HG03135 (cell line): ENCODE data around the gene MS4A8.
"Not testable (repeated sequence)": the region's sequence is repeated elsewhere in the genome, so short reads cannot be mapped to it uniquely, and the experiment has no call there.

Experiments
- ATAC-seq: cut with Tn5 transposase; IDR thresholded peaks from one replicate; pipeline ENCODE4 v1.9.1; 2021; ENCODE audit warnings: mild to moderate bottlenecking, moderate library complexity; ENCODE audit not compliant: unreplicated experiment

MS4A8 gene

DNA sequence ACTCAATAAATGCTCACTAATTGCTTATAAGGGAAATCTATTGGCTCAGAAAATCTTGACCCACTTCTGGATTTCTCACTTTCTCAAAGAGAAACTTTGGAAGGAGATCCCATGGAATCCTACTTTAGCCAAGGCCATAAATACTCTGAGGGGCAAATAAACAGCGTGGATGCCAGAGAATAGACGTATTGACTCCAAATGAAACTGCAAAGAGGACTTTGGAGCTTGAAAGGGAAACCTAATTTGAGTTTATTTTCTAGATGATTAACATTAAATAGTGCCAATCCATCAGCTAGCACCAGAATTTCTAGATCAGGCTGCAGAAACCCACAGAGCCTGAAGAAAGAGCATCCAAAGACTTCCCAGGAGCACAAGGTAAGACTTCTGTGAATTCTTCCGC, 25.0 kb downstream of the MS4A8 start, which contains the start of gene MS4A18:
TSS of gene MS4A18 (plus strand) at position 301 of the 400 bp plus-strand sequence.
- ATAC-seq: no peak

DNA sequence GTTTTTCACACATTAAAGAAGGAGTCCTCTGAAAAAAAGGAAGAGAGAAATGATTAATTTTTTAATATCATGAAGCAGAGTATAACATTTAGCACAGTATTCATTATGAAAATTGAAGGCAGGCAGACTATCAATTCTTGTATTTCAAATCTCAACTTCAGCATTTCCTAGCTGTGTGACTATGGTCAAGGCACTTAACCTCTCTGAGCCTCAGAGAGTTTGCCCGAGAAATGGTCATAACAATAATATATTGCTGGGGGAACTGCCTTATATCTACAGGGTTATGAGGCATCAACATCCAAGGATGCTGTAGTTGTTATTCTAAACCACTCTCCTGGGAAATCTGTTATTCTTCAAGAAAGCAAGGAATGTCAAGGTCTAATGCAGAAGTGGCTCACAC, 26.2 kb downstream of the MS4A8 start:
- ATAC-seq: no peak

DNA sequence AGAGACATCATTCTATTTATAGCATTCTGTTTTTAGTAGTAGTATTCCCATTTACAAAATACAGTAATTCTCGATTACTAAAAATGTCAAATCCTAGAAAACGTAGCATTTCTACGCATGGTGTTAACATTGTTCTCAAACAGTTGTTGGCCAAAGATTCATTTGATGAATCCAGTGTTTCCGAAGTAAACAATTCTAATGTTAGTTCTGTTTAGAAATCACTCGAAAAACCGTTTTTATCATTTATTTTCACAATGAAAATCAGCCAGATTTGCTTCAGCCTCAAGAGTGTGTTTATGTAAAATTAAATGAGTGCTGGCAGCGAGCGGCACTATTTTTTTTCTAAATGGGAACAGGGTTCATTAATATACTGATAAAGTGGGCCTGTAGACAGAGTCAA, 32.2 kb downstream of the MS4A8 start:
- ATAC-seq: no peak

DNA sequence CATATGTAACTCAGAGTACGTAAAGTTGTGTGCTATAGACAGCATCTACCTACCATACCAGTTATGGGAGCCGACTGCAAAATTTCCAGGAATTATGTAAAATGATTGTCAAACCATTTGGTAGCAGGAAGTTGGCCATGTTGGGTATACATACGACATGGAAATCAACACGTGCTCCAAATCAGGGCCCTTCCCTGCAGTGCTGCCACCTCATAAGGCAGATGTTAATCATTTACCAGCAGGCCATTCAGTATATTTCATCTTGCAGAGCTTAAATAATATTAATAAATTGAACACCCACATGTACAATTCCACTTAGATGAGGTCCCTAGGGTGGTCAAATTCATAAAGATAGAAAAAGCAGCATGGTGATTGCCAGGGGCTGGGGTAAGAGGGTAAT, 34.9 kb downstream of the MS4A8 start:
- no peak for ATAC-seq

DNA sequence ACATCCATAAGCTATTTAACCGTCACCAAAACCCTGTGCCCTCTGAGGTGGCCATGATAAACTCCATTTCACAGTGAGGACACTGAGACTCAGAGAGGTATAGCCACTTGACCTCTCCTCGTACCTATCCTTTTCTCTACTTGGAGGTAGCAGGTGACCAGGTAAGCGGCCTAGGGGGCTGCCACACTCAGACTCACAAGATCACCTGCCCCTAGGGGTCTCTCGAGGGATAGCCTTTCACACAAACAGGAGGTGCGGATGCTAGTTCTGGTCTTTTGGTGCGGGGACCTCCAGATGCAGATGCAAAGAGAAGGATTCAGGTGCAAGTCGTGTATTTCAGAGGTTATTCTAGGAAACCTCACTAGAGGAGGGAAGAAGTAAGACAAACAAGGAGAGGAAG, 39.7 kb downstream of the MS4A8 start:
- no peak for ATAC-seq

DNA sequence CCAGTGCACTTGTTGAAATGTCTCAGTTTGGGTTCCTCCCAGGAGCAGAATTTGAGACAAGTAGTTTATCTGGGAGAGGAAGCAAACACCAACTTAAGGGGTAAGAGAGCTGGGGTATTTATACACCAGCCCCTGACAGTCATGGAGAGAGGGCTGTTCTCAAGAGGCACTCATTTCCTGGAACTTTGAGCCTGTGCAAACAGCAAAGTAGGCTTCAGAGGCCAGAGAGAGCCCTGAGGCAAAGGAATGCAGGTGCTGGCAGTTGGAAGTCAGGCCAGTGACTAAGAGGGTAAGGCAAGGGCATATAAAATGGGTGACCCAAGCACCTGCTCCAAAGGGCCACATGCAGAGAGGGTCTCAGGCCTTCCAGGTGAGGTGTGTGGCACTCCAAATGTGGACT, 41.2 kb downstream of the MS4A8 start:
- ATAC-seq: no peak

DNA sequence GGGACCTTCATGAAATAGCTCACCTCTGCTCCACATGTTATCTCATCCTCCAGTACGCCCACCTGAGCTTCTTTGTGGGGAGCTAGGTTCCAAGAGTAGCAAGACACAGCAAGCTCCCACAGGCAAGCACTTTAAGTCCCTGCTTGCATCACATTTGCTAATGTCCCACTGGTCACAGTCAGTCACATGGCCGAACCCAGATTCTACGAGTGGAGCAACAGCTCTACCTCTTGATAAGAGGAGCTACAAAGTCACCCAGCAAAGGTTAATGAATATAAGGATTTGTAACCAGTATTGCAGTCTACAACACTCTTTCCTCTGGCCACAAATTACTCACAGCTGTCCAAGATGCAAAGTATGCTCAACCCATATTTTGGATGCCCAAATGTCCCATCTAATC, 42.0 kb downstream of the MS4A8 start:
- no peak for ATAC-seq

DNA sequence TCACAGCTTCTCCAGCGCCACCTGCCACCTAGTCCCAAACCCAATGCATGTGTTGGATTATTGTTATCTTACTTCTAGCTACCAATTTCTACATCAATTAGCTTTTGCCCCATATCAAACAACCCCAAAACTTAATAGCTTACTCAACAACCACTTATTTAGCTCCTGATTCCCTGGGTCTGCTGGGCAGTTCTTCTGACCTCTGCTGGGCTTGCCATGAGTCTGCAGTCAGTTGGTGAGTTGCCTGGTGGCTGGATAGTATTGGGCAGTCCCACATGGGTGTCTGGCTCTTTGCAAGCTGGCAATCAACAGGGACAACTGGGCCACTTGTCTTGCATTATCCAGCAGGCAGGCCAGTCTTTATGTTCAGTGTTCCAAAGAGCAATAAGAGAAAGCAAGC, 43.6 kb downstream of the MS4A8 start:
- ATAC-seq: no peak

DNA sequence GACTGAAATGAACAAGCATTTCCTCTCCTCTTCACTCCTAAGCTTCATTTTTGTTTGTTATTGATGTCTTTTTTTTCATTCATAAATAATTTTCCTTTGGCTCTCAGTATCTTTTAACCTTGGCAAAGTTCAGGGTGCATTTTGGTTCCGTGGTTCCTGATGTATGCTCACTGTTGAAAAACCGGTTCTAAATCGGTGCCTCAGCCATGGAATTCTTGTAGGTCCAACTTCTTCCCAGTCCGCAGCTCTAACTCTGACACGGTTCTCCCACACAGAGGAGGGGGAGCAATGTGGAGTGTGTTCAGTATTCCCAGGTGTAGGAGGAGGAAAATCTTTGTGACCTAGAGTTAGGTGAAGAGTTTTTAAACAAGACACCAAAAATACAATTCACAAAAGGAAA, 44.7 kb downstream of the MS4A8 start:
- ATAC-seq: no peak

DNA sequence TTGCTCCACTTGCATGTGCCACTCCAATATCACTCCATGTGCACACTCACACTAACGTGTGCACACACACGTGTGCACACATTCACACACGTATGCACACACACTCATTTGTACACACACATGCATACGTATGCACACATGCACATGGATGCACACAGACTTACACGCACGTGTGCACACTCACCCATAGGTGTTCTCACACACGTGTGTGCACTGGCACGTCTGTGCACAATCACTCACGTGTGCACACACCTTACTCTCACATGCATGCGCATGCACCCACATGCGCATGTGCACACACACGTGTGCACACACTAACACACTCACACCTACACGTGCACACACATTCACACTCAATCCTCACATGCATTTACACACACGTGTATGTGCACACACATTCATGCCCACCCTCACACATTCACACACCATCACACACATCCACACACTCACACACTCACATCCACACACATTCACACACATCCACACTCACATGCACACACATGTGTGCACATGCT, 48.0 kb downstream of the MS4A8 start:
- no peak for ATAC-seq

DNA sequence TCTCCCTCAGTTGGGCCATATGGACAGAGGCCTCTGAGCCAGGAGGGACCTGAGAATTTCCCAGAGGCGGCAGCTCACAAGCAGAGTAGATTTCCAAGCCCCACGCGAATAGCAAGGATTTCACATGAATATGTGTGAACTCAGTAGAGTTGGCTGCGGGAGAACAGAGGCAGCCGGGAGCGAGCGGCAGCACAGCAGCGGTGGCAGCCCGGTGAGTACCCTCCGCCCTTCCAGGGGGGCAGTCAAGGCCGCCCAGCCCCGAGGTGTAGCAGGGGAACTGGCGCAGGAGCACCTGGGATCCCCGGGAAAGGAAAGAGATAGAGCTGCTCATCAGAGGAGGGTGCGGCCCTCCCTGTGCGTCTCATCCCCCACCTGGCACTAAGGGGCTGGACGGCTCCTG, 48.8 kb downstream of the MS4A8 start:
- ATAC-seq: no peak

DNA sequence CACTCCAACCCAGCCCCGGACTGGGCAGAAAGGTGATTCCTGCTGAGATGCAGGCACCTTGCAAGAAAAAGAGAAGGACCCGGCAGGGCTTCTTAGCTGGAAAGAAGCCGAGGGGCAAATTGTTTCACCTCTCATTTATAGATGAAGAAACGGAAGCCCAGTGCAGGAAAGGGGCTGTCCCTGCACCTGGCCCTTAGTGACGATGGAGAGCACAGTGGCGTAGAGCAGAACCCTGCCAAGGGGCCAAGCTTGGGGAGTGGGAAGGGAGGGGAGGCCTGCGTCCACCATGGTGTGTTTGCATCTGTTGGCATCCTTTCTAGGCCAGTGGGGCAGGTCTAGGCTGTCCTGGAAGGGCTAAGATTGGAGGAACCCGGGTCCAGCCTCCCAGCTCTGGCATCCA, 49.4 kb downstream of the MS4A8 start:
- ATAC-seq: no peak

DNA sequence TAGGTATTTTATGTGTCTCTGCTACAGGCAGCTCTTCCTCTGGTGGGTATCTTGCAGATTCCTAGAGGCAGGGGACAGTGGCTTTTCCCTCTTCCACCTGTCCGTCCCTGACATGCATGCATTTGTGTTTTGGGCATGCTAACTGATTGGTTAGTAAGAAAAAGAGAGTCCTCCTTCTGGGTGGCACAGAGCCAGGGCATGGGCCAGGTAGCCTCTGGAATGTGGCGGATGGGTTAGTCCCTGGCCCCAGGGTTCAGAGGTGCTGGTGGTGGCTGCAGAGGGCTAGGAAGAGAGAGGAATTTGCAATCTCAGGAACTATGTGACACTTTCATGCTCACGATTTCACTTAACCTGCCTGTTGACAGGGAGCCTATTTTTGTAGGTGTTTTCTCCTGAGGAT, 51.5 kb downstream of the MS4A8 start:
- no peak for ATAC-seq

DNA sequence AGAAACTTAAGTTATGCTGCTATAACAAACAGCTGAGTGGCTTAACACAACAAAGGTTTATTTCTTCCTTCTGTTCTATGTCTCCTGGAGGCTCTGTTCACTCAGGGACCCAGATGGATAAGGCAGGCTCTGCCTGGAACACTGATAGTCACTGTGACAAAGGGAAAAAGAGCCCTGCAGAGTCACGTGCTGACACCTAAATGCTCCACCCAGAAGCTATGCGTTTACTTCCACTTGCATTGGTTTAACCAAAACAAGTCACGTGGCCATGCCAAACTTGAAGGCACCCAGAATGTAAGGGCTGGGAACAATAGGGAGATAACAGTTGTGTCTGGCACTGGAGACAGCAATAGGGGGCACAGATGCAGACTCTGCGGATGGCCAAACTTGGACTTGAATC, 53.9 kb downstream of the MS4A8 start:
- no peak for ATAC-seq

DNA sequence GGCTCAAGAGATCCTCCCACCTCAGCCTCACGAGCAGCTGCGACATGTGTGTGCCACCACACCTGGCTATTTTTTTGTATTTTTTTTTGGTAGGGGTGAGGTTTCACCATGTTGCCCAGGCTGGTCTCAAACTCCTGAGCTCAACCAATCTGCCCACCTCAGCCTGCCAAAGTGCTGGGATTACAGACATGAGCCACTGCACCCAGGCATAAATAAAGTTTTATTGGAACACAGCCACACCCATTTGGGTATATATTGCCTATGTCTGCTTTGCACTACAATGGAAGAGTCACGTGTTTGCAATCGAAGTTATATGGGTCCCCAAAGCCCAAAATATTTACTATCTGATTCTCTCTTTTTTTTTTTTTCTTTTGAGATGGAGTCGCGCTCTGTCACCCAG, 55.5 kb downstream of the MS4A8 start:
- ATAC-seq: no peak

DNA sequence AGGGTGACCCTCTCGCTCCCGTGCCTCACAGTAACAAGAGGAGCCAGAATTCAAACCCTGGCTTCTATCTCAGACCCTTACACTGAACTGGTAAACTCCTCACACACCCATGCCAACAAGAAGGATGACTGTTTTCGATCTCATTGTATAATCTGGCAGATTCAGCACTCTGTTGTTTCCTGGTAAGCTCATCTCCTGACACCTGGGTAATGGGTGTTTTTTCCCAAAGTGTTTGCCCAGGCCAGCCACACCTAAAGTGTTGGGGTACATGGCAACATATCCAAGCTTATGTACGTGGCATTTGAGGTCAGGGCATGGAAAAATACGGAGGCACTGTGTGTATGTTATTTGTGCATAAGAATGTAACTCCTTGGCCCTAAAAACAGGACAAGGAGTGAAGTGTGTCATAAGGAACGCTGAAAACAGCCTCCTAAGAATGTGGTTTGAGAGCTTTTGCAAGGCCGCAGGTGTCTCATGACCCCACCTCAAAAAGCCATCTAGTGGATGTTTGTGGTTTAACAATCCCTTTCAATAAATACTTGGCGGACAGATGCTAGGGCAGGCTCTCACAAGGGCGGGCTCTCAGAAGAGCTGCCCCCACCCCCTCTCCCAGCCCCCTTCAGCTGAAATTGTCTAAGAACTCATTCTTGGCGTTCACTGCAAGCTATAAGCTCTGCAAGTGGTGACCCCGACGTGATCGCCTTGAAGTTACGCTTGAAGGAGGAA, 57.1 kb downstream of the MS4A8 start, which contains the start of gene MS4A15:
TSS of gene MS4A15 (plus strand) at position 561 of the 726 bp plus-strand sequence. CDS start 6,867 bp downstream, outside the sequence.
- ATAC-seq: no peak

DNA sequence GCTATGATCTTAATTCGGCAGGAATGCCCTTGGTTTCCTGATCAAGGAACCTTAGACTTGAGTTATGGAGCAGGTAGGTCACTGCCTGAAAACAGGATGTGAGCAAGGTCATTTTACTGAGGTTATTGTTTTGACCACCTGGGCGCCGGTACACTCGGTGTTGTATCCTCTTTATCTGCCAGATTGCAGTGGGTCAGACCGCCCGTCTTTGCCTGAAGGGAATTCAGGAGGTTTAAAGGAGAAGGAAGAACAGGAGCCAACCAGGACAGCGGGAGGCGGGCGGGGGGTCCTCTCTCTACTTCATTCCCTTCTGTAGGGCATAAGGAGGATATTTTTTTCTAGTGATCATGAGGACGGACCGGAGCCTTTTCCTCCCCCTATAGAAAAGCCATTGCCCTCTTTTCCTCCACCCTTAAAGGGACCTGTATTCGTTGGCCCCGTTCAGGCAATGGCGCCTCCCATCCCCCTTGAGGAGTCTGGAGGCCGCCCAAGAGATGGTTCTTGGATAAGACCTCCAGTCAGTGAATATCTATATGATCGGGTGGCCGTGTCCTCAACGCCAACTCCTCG, 57.9 kb downstream of the MS4A8 start:
- no peak for ATAC-seq

DNA sequence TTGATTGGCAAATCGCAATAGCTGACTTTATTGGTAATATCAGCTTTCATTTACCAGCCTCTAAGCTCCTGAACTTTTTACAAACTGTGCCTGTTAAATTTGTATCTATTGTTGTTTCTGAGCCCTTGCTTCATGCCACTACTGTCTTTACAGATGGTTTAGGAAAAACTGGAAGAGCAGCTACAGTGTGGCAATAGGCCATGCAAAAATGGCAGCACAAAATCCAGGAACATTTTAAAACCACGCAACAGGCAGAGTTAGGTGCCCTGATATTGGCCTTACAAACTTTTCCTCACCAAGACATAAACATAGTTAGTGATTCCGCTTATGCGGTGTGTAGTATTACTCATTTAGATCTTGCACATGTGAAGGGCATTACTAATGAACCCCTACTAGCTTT, 59.3 kb downstream of the MS4A8 start:
- ATAC-seq: not testable (repeated sequence)

DNA sequence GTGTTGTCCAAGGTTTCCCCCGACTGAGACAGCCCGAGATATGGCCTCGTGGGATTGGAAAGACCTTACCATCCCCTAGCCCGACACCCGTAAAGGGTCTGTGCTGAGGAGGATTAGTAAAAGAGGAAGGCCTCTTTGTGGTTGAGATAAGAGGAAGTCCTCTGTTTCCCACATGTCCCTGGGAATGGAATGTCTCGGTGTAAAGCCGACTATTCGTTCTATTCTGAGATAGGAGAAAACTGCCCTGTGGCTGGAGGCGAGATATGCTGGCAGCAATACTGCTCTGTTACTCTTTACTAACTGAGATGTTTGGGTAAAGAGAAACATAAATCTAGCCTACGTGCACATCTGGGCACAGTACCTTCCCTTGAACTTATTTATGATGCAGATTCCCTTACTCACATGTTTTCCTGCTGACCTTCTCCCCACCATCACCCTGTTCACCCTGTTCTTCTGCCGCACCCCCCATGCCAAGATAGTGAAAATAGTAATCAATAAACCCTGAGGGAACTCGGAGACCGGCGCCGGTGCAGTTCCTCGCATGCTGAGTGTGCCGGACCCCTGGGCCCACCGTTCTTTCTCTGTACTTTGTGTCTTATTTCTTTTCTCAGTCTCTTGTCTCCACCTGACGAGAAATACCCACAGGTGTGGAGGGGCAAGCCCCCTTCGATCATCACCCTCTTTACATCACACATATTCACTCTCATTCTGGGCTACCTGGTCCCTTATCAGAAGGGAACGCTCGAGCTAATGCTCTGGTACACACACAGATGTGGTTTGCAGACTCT, 60.2 kb downstream of the MS4A8 start:
- ATAC-seq: not testable (repeated sequence)

DNA sequence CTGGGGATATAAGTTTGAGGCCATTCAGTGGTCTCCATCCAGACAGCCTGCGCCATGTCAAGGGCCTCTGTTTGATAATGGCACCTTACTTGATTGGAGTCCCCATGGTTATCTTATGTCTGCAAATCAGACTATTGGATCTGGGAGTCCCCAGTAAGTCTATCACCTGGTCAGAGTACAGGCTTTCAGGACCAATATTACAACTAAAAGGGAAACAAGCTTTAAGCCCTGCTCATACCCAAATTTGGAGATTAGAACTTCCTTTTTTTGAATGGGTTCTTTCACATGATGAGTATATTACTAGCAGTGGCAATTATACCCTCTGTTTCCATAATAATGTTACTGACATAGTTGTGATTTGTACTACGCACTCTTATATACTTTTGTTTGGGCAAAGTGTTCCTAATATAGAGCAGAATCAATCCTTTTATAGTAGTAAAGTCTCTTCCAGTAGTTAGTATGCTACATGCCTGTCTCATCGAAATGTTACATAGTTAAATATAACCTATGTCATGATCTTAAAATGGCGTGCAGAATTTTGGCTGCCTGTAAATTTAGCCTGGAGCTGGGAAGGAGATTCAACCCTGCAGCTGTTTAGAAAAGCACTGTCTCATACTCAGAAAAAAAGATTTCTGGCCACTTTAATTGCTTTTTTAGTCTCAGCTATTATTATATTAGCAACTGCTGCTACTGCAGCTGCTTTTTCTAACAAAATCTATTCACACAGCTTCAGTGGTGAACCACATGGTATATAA, 62.2 kb downstream of the MS4A8 start:
- ATAC-seq: no peak
